HG03103 (cell line): ENCODE data around the gene ANKIB1.
"Not testable (repeated sequence)": the region's sequence is repeated elsewhere in the genome, so short reads cannot be mapped to it uniquely, and the experiment has no call there.

Experiments
- ATAC-seq: cut with Tn5 transposase; IDR thresholded peaks from one replicate; pipeline ENCODE4 v1.9.1; 2021; ENCODE audit warnings: low read depth; ENCODE audit not compliant: unreplicated experiment

The ANKIB1 gene

GRCh38 chr7:92325858-92326257 is 80.1 kb downstream of the ANKIB1 start:
- no peak for ATAC-seq

- ATAC-seq = no peak
Measured at GRCh38 chr7:92330835-92331438, 85.2 kb downstream of the ANKIB1 start.

- ATAC-seq = no peak
Measured at GRCh38 chr7:92331508-92331907, 85.7 kb downstream of the ANKIB1 start.

- no peak for ATAC-seq
Measured at GRCh38 chr7:92332782-92333181, 87.0 kb downstream of the ANKIB1 start.

GRCh38 chr7:92333866-92334265 is 88.1 kb downstream of the ANKIB1 start:
- ATAC-seq = no peak

- ATAC-seq = no peak
Measured at GRCh38 chr7:92335574-92335973, 89.8 kb downstream of the ANKIB1 start.

GRCh38 chr7:92336662-92337340 is 91.0 kb downstream of the ANKIB1 start:
- ATAC-seq = no peak

- no peak for ATAC-seq
Measured at GRCh38 chr7:92340016-92340415, 94.2 kb downstream of the ANKIB1 start.

- ATAC-seq = no peak
Measured at GRCh38 chr7:92343714-92344113, 97.9 kb downstream of the ANKIB1 start.

GRCh38 chr7:92352009-92352408 is 106.2 kb downstream of the ANKIB1 start:
- ATAC-seq = no peak

GRCh38 chr7:92354214-92354613 is 108.4 kb downstream of the ANKIB1 start:
- ATAC-seq = no peak

GRCh38 chr7:92356406-92356805 is 110.6 kb downstream of the ANKIB1 start:
- no peak for ATAC-seq

GRCh38 chr7:92357260-92357659 is 111.5 kb downstream of the ANKIB1 start:
- ATAC-seq = no peak

- ATAC-seq = not testable (repeated sequence)
Measured at GRCh38 chr7:92359179-92359578, 113.4 kb downstream of the ANKIB1 start.

GRCh38 chr7:92359801-92360200 is 114.0 kb downstream of the ANKIB1 start:
- ATAC-seq = no peak

- ATAC-seq = no peak
Measured at GRCh38 chr7:92360387-92360786, 114.6 kb downstream of the ANKIB1 start.

GRCh38 chr7:92362131-92362530 is 116.4 kb downstream of the ANKIB1 start:
- ATAC-seq = no peak

- ATAC-seq = no peak
Measured at GRCh38 chr7:92366730-92367129, 121.0 kb downstream of the ANKIB1 start.

GRCh38 chr7:92368741-92369140 is 123.0 kb downstream of the ANKIB1 start:
- no peak for ATAC-seq

GRCh38 chr7:92375013-92375412 is 129.2 kb downstream of the ANKIB1 start:
- no peak for ATAC-seq

- no peak for ATAC-seq
Measured at GRCh38 chr7:92391071-92391470, 145.3 kb downstream of the ANKIB1 start.

- ATAC-seq = no peak
Measured at GRCh38 chr7:92397542-92397941, 151.8 kb downstream of the ANKIB1 start.
